Activated CD4-positive, alpha-beta memory T cell treated with anti-CD3 and anti-CD28 coated beads, Interleukin-2, amount 10 ng/mL, durations not matched to agents 7 days and 5 days (primary cell): ENCODE results near the gene ARMH4. TPM values are rescaled to one million over a fixed set of nuclear protein-coding genes. Genes with fewer than 3 reads are reported as not detected.

Source experiments
- CTCF ChIA-PET: fragments of 350-600 bp; sonication (Branson Sonifier 250); formaldehyde crosslinking; loops from one replicate; lab custom pipeline; 2021; ENCODE audit warnings: antibody characterized with exemption, inconsistent platforms; lab: Charles Lee
- POLR2A ChIA-PET: fragments of 350-600 bp; sonication (Branson Sonifier 250); formaldehyde crosslinking; loops from one replicate; lab custom pipeline; 2021; ENCODE audit warnings: antibody characterized with exemption; lab: Charles Lee
- DNase-seq: peaks from one replicate; pipeline ENCODE4 v3.0.0-alpha.2; 2020
- H3K27ac Mint-ChIP-seq: one replicate; pipeline ENCODE4 v1.8.0; 2021; ENCODE audit warnings: mild to moderate bottlenecking, mixed read lengths
- H3K27me3 Mint-ChIP-seq: one replicate; pipeline ENCODE4 v1.8.0; 2021; ENCODE audit warnings: mixed read lengths
- H3K36me3 Mint-ChIP-seq: one replicate; pipeline ENCODE4 v1.8.0; 2021; ENCODE audit warnings: low read depth, mixed read lengths
- H3K4me1 Mint-ChIP-seq: one replicate; pipeline ENCODE4 v1.8.0; 2021; ENCODE audit warnings: mixed read lengths
- H3K4me3 Mint-ChIP-seq: one replicate; pipeline ENCODE4 v1.8.0; 2021; ENCODE audit warnings: mild to moderate bottlenecking, mixed read lengths
- H3K9me3 Mint-ChIP-seq: one replicate; pipeline ENCODE4 v1.8.0; 2021; ENCODE audit warnings: mixed read lengths
- total RNA-seq, 2 experiments: library from RNA; stranded (reverse); gene quantifications; one replicate each; pipeline ENCODE4 v1.2.3, GENCODE V29; 2021

The ARMH4 gene
- total RNA-seq, 2 experiments from 2014 or later = not detected

GRCh38 chr14:57987596-57988300 lies 164.3 kb downstream of the ARMH4 start:
- no peaks in the 10 kb centered on the region for H3K36me3 Mint-ChIP-seq
- H3K9me3 Mint-ChIP-seq = no peaks in the 10 kb centered on the region
- H3K4me3 Mint-ChIP-seq = no peak overlapping the region
- no peaks in the 10 kb centered on the region for H3K27me3 Mint-ChIP-seq
- no peak for DNase-seq
- POLR2A ChIA-PET = no interaction called here
- no peaks in the 10 kb centered on the region for H3K4me1 Mint-ChIP-seq
- no peak overlapping the region for H3K27ac Mint-ChIP-seq
- CTCF ChIA-PET = no interaction called here

GRCh38 chr14:57987051-57987450 lies 165.0 kb downstream of the ARMH4 start:
- DNase-seq = no peak
- H3K9me3 Mint-ChIP-seq = no peaks in the 10 kb centered on the region
- POLR2A ChIA-PET = no interaction called here
- H3K36me3 Mint-ChIP-seq = no peaks in the 10 kb centered on the region
- CTCF ChIA-PET = no interaction called here
- H3K27ac Mint-ChIP-seq = no peak overlapping the region
- H3K4me1 Mint-ChIP-seq = no peaks in the 10 kb centered on the region
- no peaks in the 10 kb centered on the region for H3K27me3 Mint-ChIP-seq
- no peak overlapping the region for H3K4me3 Mint-ChIP-seq

GRCh38 chr14:57982804-57983634 lies 169.0 kb downstream of the ARMH4 start:
- ChIA-PET CTCF (no interaction called here), POLR2A (no interaction called here)
- H3K36me3 Mint-ChIP-seq = no peaks in the 10 kb centered on the region
- H3K27ac Mint-ChIP-seq = no peak overlapping the region
- H3K4me3 Mint-ChIP-seq = no peak overlapping the region
- DNase-seq = no peak
- H3K4me1 Mint-ChIP-seq = no peaks in the 10 kb centered on the region
- H3K9me3 Mint-ChIP-seq = no peaks in the 10 kb centered on the region
- H3K27me3 Mint-ChIP-seq = peaks cover 2% of the 10 kb centered on the region

- Mint-ChIP-seq H3K4me3 (no peak overlapping the region), H3K36me3 (no peaks in the 10 kb centered on the region), H3K4me1 (no peaks in the 10 kb centered on the region), H3K27ac (no peak overlapping the region), H3K9me3 (no peaks in the 10 kb centered on the region), H3K27me3 (peaks cover 2% of the 10 kb centered on the region)
- no peak for DNase-seq
- ChIA-PET POLR2A (no interaction called here), CTCF (no interaction called here)
These were observed 170.0 kb downstream of the ARMH4 start for GRCh38 chr14:57981817-57982560.

GRCh38 chr14:57979376-57980048 lies 172.5 kb downstream of the ARMH4 start:
- no peak overlapping the region for H3K27ac Mint-ChIP-seq
- no peaks in the 10 kb centered on the region for H3K36me3 Mint-ChIP-seq
- no peak overlapping the region for H3K4me3 Mint-ChIP-seq
- peaks cover 7% of the 10 kb centered on the region for H3K27me3 Mint-ChIP-seq
- CTCF ChIA-PET = no interaction called here
- H3K9me3 Mint-ChIP-seq = no peaks in the 10 kb centered on the region
- POLR2A ChIA-PET = no interaction called here
- no peaks in the 10 kb centered on the region for H3K4me1 Mint-ChIP-seq
- no peak for DNase-seq

GRCh38 chr14:57976701-57977100 lies 175.3 kb downstream of the ARMH4 start:
- H3K27ac Mint-ChIP-seq = no peak overlapping the region
- no peaks in the 10 kb centered on the region for H3K4me1 Mint-ChIP-seq
- no peaks in the 10 kb centered on the region for H3K36me3 Mint-ChIP-seq
- no peak overlapping the region for H3K4me3 Mint-ChIP-seq
- H3K9me3 Mint-ChIP-seq = no peaks in the 10 kb centered on the region
- H3K27me3 Mint-ChIP-seq = peaks cover 12% of the 10 kb centered on the region
- ChIA-PET CTCF (no interaction called here), POLR2A (no interaction called here)
- DNase-seq = no peak

- H3K36me3 Mint-ChIP-seq = no peaks in the 10 kb centered on the region
- H3K27ac Mint-ChIP-seq = no peak overlapping the region
- POLR2A ChIA-PET = no interaction called here
- H3K9me3 Mint-ChIP-seq = no peaks in the 10 kb centered on the region
- H3K4me3 Mint-ChIP-seq = no peak overlapping the region
- CTCF ChIA-PET = no interaction called here
- DNase-seq = no peak
- H3K27me3 Mint-ChIP-seq = peaks cover 12% of the 10 kb centered on the region
- peaks cover 10% of the 10 kb centered on the region for H3K4me1 Mint-ChIP-seq
These were observed 177.1 kb downstream of the ARMH4 start for GRCh38 chr14:57974896-57975295.

- Mint-ChIP-seq H3K27ac (no peak overlapping the region), H3K9me3 (no peaks in the 10 kb centered on the region), H3K4me1 (peaks cover 10% of the 10 kb centered on the region), H3K36me3 (no peaks in the 10 kb centered on the region), H3K27me3 (peaks cover 8% of the 10 kb centered on the region), H3K4me3 (no peak overlapping the region)
- CTCF ChIA-PET = no interaction called here
- POLR2A ChIA-PET = no interaction called here
- no peak for DNase-seq
These were observed 181.4 kb downstream of the ARMH4 start for GRCh38 chr14:57970594-57970993.

- CTCF ChIA-PET = no interaction called here
- Mint-ChIP-seq H3K27ac (no peak overlapping the region), H3K36me3 (no peaks in the 10 kb centered on the region), H3K4me3 (no peak overlapping the region), H3K9me3 (no peaks in the 10 kb centered on the region), H3K4me1 (peaks cover 10% of the 10 kb centered on the region), H3K27me3 (peaks cover 8% of the 10 kb centered on the region)
- DNase-seq = peak; percentile 48
- POLR2A ChIA-PET = no interaction called here
These were observed 181.8 kb downstream of the ARMH4 start for GRCh38 chr14:57970175-57970574.

- CTCF ChIA-PET = no interaction called here
- Mint-ChIP-seq H3K27ac (no peak overlapping the region), H3K36me3 (no peaks in the 10 kb centered on the region), H3K4me3 (no peak overlapping the region), H3K4me1 (no peaks in the 10 kb centered on the region), H3K27me3 (peaks cover 2% of the 10 kb centered on the region), H3K9me3 (no peaks in the 10 kb centered on the region)
- DNase-seq = no peak
- POLR2A ChIA-PET = no interaction called here
These were observed 188.9 kb downstream of the ARMH4 start for GRCh38 chr14:57963071-57963470.

- H3K36me3 Mint-ChIP-seq = no peaks in the 10 kb centered on the region
- POLR2A ChIA-PET = no interaction called here
These were observed 189.5 kb downstream of the ARMH4 start for GRCh38 chr14:57962325-57963035.

GRCh38 chr14:57961786-57962060 lies 190.3 kb downstream of the ARMH4 start:
- ChIA-PET CTCF (no interaction called here), POLR2A (no interaction called here)
- no peaks in the 10 kb centered on the region for H3K4me1 Mint-ChIP-seq
- H3K9me3 Mint-ChIP-seq = no peaks in the 10 kb centered on the region
- H3K27me3 Mint-ChIP-seq = peaks cover 2% of the 10 kb centered on the region
- H3K4me3 Mint-ChIP-seq = no peak overlapping the region
- H3K36me3 Mint-ChIP-seq = no peaks in the 10 kb centered on the region
- no peak for DNase-seq
- no peak overlapping the region for H3K27ac Mint-ChIP-seq

More at GRCh38 chr14:57962325-57963035, 189.5 kb downstream of the ARMH4 start:
- DNase-seq = no peak
- no peaks in the 10 kb centered on the region for H3K4me1 Mint-ChIP-seq
- CTCF ChIA-PET = no interaction called here
- H3K27me3 Mint-ChIP-seq = peaks cover 2% of the 10 kb centered on the region
- no peak overlapping the region for H3K4me3 Mint-ChIP-seq
- no peaks in the 10 kb centered on the region for H3K9me3 Mint-ChIP-seq
- no peak overlapping the region for H3K27ac Mint-ChIP-seq
